H1 (cell line): Measurements from ENCODE around the gene CAST. TPM values are rescaled to one million over a fixed set of nuclear protein-coding genes. Genes with fewer than 3 reads are reported as not detected.

ENCODE experiments used
- CTCF ChIA-PET: fragments of 300-600 bp; sonication (Branson Sonifier 250); formaldehyde crosslinking; loops from one replicate; lab custom pipeline; 2021; ENCODE audit not compliant: partially characterized antibody; lab: Charles Lee
- POLR2A ChIA-PET: fragments of 300-600 bp; sonication (Branson Sonifier 250); formaldehyde crosslinking; loops from one replicate; lab custom pipeline; 2021; ENCODE audit warnings: inconsistent platforms; ENCODE audit not compliant: partially characterized antibody; lab: Charles Lee
- DNase-seq, 2 experiments: peaks; one replicate each; pipeline versions ENCODE4 v3.0.0 to v3.0.0-alpha.2; 2010 to 2022; ENCODE audit warnings: low spot score in 2 of 2, low read depth in 1 of 2, mixed read lengths in 1 of 2
- FAIRE-seq: peaks from 2 replicates; lab custom pipeline; 2011; peaks lifted over from hg19 to GRCh38; lab: Jason Lieb, UNC
- H2AFZ ChIP-seq: 2 replicates; pipeline ENCODE4 v1.8.1; 2012; ENCODE audit warnings: low read length, inconsistent platforms
- H2AK5ac ChIP-seq: 2 replicates; pipeline ENCODE4 v1.6.1; 2013; ENCODE audit warnings: low read depth, low read length
- H2BK120ac ChIP-seq: replicated peaks from 2 replicates; pipeline ENCODE3; 2013; ENCODE audit warnings: low read depth, low read length, inconsistent platforms
- H2BK12ac ChIP-seq: 2 replicates; pipeline ENCODE4 v1.6.1; 2013; ENCODE audit warnings: low read depth, low read length
- H2BK15ac ChIP-seq: 2 replicates; pipeline ENCODE4 v1.6.1; 2013; ENCODE audit warnings: low read length
- H2BK20ac ChIP-seq: 2 replicates; pipeline ENCODE4 v1.6.1; 2013; ENCODE audit warnings: low read length
- H2BK5ac ChIP-seq: 2 replicates; pipeline ENCODE4 v1.6.1; 2013; ENCODE audit warnings: low read depth, low read length
- H3K14ac ChIP-seq: 2 replicates; pipeline ENCODE4 v1.6.1; 2013; ENCODE audit warnings: inconsistent platforms; ENCODE audit not compliant: insufficient read length
- H3K18ac ChIP-seq: 2 replicates; pipeline ENCODE4 v1.6.1; 2013; ENCODE audit warnings: low read length; ENCODE audit errors: extremely low read depth
- H3K23ac ChIP-seq: 2 replicates; pipeline ENCODE4 v1.6.1; 2013; ENCODE audit warnings: inconsistent platforms; ENCODE audit not compliant: insufficient read length
- H3K23me2 ChIP-seq: 2 replicates; pipeline ENCODE4 v1.6.1; 2013; ENCODE audit warnings: low read depth, low read length
- H3K27ac ChIP-seq: 2 replicates; pipeline ENCODE4 v1.6.1; 2011; ENCODE audit warnings: low read depth, low read length, inconsistent platforms
- H3K27me3 ChIP-seq, 4 experiments: replicated peaks in 1 of 4; 1 replicate in 1 of 4; 2 replicates in 3 of 4; pipeline versions ENCODE4 v1.6.1 to v1.8.1; 2011 to 2013; ENCODE audit warnings: low read length in 3 of 4, mild to moderate bottlenecking in 3 of 4, inconsistent platforms in 2 of 4, mixed read lengths in 2 of 4, moderate library complexity in 1 of 4; ENCODE audit not compliant: control insufficient read depth in 3 of 4, insufficient read depth in 3 of 4; ENCODE audit errors: extremely low read depth in 1 of 4
- H3K36me3 ChIP-seq, 4 experiments: 2 replicates each; pipeline versions ENCODE4 v1.6.1 to v1.8.1; 2011 to 2013; ENCODE audit warnings: mild to moderate bottlenecking in 4 of 4, low read length in 3 of 4, moderate library complexity in 2 of 4, control low read depth in 1 of 4, inconsistent platforms in 1 of 4; ENCODE audit not compliant: insufficient read depth in 4 of 4, control insufficient read depth in 2 of 4
- H3K4ac ChIP-seq: replicated peaks from 2 replicates; pipeline ENCODE3; 2013; ENCODE audit warnings: low read length, low read depth, mixed read lengths, inconsistent platforms; ENCODE audit not compliant: insufficient read length
- H3K4me1 ChIP-seq, 4 experiments: replicated peaks in 1 of 4; 1 replicate in 1 of 4; 2 replicates in 3 of 4; pipeline versions ENCODE4 v1.6.1 to v1.8.1; 2011 to 2013; ENCODE audit warnings: low read length in 3 of 4, inconsistent platforms in 2 of 4, mixed read lengths in 1 of 4; ENCODE audit not compliant: insufficient read depth in 4 of 4, control insufficient read depth in 3 of 4
- H3K4me2 ChIP-seq, 2 experiments: 2 replicates each; pipeline versions ENCODE4 v1.6.1 to v1.8.1; 2011 to 2013; ENCODE audit warnings: low read depth in 2 of 2, low read length in 2 of 2, control low read depth in 1 of 2, inconsistent platforms in 1 of 2, mild to moderate bottlenecking in 1 of 2; ENCODE audit not compliant: insufficient read depth in 1 of 2
- H3K4me3 ChIP-seq, 4 experiments: fragments of 200-600, 300-600 bp in 1 of 4; sonication (generic), shearing (Covaris generic), sonication (Bioruptor Twin) in 1 of 4; 2 replicates each; pipeline versions ENCODE4 v1.5.1 to v1.8.1; 2011 to 2016; ENCODE audit warnings: low read length in 4 of 4, low read depth in 3 of 4, control low read depth in 2 of 4, inconsistent platforms in 2 of 4, mild to moderate bottlenecking in 2 of 4, mixed read lengths in 1 of 4, moderate library complexity in 1 of 4; ENCODE audit not compliant: insufficient read depth in 2 of 4; ENCODE audit errors: extremely low read depth in 1 of 4
- H3K56ac ChIP-seq: replicated peaks from 2 replicates; pipeline ENCODE3; 2013; ENCODE audit warnings: low read depth, mild to moderate bottlenecking, mixed read lengths, low read length, inconsistent platforms; ENCODE audit not compliant: insufficient read length
- H3K79me1 ChIP-seq: 2 replicates; pipeline ENCODE4 v1.6.1; 2013; ENCODE audit warnings: low read depth, low read length, control low read depth
- H3K79me2 ChIP-seq, 2 experiments: 2 replicates each; pipeline versions ENCODE4 v1.6.1 to v1.8.1; 2012 to 2013; ENCODE audit warnings: low read length in 2 of 2, mild to moderate bottlenecking in 2 of 2, inconsistent platforms in 1 of 2; ENCODE audit not compliant: insufficient read depth in 2 of 2, control insufficient read depth in 1 of 2
- H3K9ac ChIP-seq, 4 experiments: replicated peaks in 1 of 4; 1 replicate in 1 of 4; 2 replicates in 3 of 4; pipeline versions ENCODE4 v1.6.1 to v1.8.1; 2011 to 2013; ENCODE audit warnings: low read depth in 3 of 4, low read length in 3 of 4, control low read depth in 2 of 4, mild to moderate bottlenecking in 2 of 4, moderate library complexity in 2 of 4, inconsistent platforms in 1 of 4; ENCODE audit errors: extremely low read depth in 1 of 4
- H3K9me3 ChIP-seq, 2 experiments: 2 replicates each; pipeline versions ENCODE4 v1.6.1 to v1.8.1; 2012 to 2013; ENCODE audit warnings: mild to moderate bottlenecking in 2 of 2, moderate library complexity in 2 of 2, control low read depth in 1 of 2, inconsistent platforms in 1 of 2, low read depth in 1 of 2, low read length in 1 of 2, mixed read lengths in 1 of 2; ENCODE audit not compliant: insufficient read depth in 2 of 2
- H4K20me1 ChIP-seq, 2 experiments: replicated peaks in 1 of 2; 2 replicates each; pipeline versions ENCODE3 to v1.8.1; 2011 to 2013; ENCODE audit warnings: inconsistent platforms in 2 of 2, low read length in 2 of 2, mild to moderate bottlenecking in 1 of 2; ENCODE audit not compliant: insufficient read depth in 2 of 2, control insufficient read depth in 1 of 2
- H4K5ac ChIP-seq: 2 replicates; pipeline ENCODE4 v1.6.1; 2013; ENCODE audit warnings: low read length, low read depth, mixed read lengths, inconsistent platforms; ENCODE audit not compliant: insufficient read length
- H4K8ac ChIP-seq: 2 replicates; pipeline ENCODE4 v1.8.0; 2013; ENCODE audit warnings: mild to moderate bottlenecking, moderate library complexity, low read length, inconsistent platforms; ENCODE audit not compliant: insufficient read depth; ENCODE audit errors: extremely low read depth
- H4K91ac ChIP-seq: replicated peaks from 2 replicates; pipeline ENCODE3; 2013; ENCODE audit warnings: low read length, mixed read lengths, inconsistent platforms; ENCODE audit not compliant: insufficient read length
- CBX8 ChIP-seq: fragments of 300-800, 300-1000 bp; sonication (generic); IDR thresholded peaks from 2 replicates; pipeline ENCODE4 v1.7.1; 2016; ENCODE audit warnings: low read depth, low read length, borderline replicate concordance
- FOSL1 ChIP-seq: IDR thresholded peaks from 2 replicates; pipeline ENCODE4 v1.6.1; 2011; ENCODE audit warnings: mild to moderate bottlenecking, low read depth, low read length, moderate library complexity; ENCODE audit not compliant: insufficient read depth
- JUND ChIP-seq: IDR thresholded peaks from 2 replicates; pipeline ENCODE4 v1.6.1; 2011; ENCODE audit warnings: mild to moderate bottlenecking, improper control_type of control experiment, low read length
- RAD21 ChIP-seq, 2 experiments: IDR thresholded peaks in 1 of 2; conservative IDR thresholded peaks in 1 of 2; 2 replicates each; pipeline ENCODE4 v1.6.1; 2011; ENCODE audit warnings: low read depth in 2 of 2, low read length in 2 of 2, improper control_type of control experiment in 1 of 2, inconsistent platforms in 1 of 2, mild to moderate bottlenecking in 1 of 2, moderate library complexity in 1 of 2
- WGBS, 2 experiments: shearing (Covaris generic) in 1 of 2; methylation state at CpG; one replicate each; pipeline versions ENCODE4 v1.1.6 to v1.1.7; 2013 to 2015; ENCODE audit warnings: low lambda C conversion rate in 2 of 2, mixed read lengths in 2 of 2, inconsistent platforms in 1 of 2, low coverage in 1 of 2, missing lambda C conversion rate in 1 of 2; ENCODE audit not compliant: insufficient replicate concordance in 2 of 2, insufficient coverage in 1 of 2, insufficient read length in 1 of 2; ENCODE audit errors: extremely low coverage in 1 of 2, missing lambda C conversion rate in 1 of 2; 5-methylcytosine and 5-hydroxymethylcytosine counted together
- polyA plus RNA-seq, 7 experiments: library from polyadenylated mRNA; depleted of rRNA in 3 of 7; stranded (reverse) in 5 of 7; unstranded in 2 of 7; fragments of >200 nt in 5 of 7; fragments of 200-250 nt in 2 of 7; gene quantifications; 1 replicate in 5 of 7; 2 replicates in 1 of 7; 4 replicates in 1 of 7; pipeline versions ENCODE4 v1.2.1 to v1.2.3, GENCODE V29; 2011 to 2013; ENCODE audit warnings: missing spikeins in 2 of 7, mixed read lengths in 2 of 7
- total RNA-seq: library from RNA; stranded (reverse); fragmentation: NEBNext Ultra II Directional; extraction: Animal tissue kit (Norgen Biotek cat#: 25700); gene quantifications from 2 replicates; pipeline ENCODE4 v1.2.1, GENCODE V29; 2021

CAST gene
- total and polyA plus RNA-seq, 2 of the 8 experiments (the other 6 are each of a cell fraction or from before 2014, with no cell fraction given), result 9.0 to 48.2 TPM

DNA sequence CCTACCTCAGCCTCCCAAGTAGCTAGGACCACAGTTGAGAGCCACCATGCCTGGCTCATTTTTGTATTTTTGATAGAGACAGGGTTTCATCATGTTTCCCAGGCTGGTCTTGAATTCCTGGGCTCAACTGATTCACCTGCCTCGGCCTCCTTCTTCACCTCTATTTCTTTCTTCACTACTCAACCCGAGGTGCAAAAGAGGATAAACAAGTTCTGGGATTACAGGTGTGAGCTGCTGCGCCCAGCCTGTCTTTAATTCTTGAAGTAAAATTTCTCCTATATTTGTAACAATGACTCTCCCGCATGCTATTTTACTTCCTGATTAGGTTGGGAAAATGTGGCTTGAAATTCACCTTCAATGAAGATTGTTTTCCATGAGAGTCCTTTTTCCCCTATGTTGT lies 46.4 kb downstream of the CAST start:
- H2BK12ac ChIP-seq, result no peak overlapping the region
- ChIA-PET CTCF (interaction anchor here (0.8 to 2.7 kb wide), 3 partner anchors 12 to 57 kb away, joined by 3 to 8 read pairs (median 3); no protein-coding TSS in a partner anchor), POLR2A (interaction anchor here (1.5 kb wide), 1 partner anchor 17 kb away, joined by 3 read pairs; no protein-coding TSS in a partner anchor)
- no peaks in the 10 kb centered on the region for H3K79me2 ChIP-seq
- no peak overlapping the region for H3K23ac ChIP-seq
- H2BK15ac ChIP-seq, result no peak overlapping the region
- peaks cover 0 to 2% of the 10 kb centered on the region in 2 experiments for H4K20me1 ChIP-seq
- H2BK120ac ChIP-seq, result no peak overlapping the region
- no peak overlapping the region for H3K9ac ChIP-seq
- H3K27me3 ChIP-seq, result peaks cover 0 to 2% (median 0%) of the 10 kb centered on the region in 4 experiments; a peak in 3 of 7 replicates
- no peak overlapping the region for H3K27ac ChIP-seq
- H3K4me2 ChIP-seq, result no peak overlapping the region
- no peak overlapping the region for H4K91ac ChIP-seq
- no peaks in the 10 kb centered on the region for H3K79me1 ChIP-seq
- no peak overlapping the region for H2BK20ac ChIP-seq
- no peak for FAIRE-seq
- no peak overlapping the region for H2AFZ ChIP-seq
- no peaks in the 10 kb centered on the region for H3K9me3 ChIP-seq
- H3K4me3 ChIP-seq, result no peak overlapping the region
- no peaks in the 10 kb centered on the region for H3K23me2 ChIP-seq
- H3K56ac ChIP-seq, result no peak overlapping the region
- H3K4me1 ChIP-seq, result peaks cover 0 to 2% (median 0%) of the 10 kb centered on the region in 4 experiments; a peak in 1 of 7 replicates
- H3K36me3 ChIP-seq, result no peaks in the 10 kb centered on the region
- H3K18ac ChIP-seq, result no peak overlapping the region
- 96% methylated on average over 4 of the region's 4 CpGs; no CpG with 5 or more reads in 1 of the 2 experiments for WGBS, 2 experiments
- DNase-seq, result no peak
- H4K5ac ChIP-seq, result no peak overlapping the region
- H2AK5ac ChIP-seq, result no peak overlapping the region
- H2BK5ac ChIP-seq, result no peak overlapping the region
- no peak overlapping the region for H4K8ac ChIP-seq
- H3K14ac ChIP-seq, result no peak overlapping the region
- H3K4ac ChIP-seq, result no peak overlapping the region
- TF ChIP-seq CBX8, result no peak
- no peak for TF ChIP-seq RAD21 (IDR thresholded peaks at IDR 0.05 in 1 of 2, conservative IDR thresholded peaks at IDR 0.05 in 1 of 2; ENCODE audit: low read depth in 2 of 2, low read length in 2 of 2)
- no peak for TF ChIP-seq JUND
- no peak for TF ChIP-seq FOSL1
